Measurements from ENCODE around the gene SLC1A1.

SLC1A1 gene

GRCh38 chr9:4555236-4555635, 65.0 kb downstream of the SLC1A1 start:
- Histone ChIP-seq H3K9me3 (no peaks in the 10 kb centered on the region), H3K4me1 (peaks cover 0 to 25% (median 14%) of the 10 kb centered on the region in 4 donors), H3K4me3 (no peak overlapping the region), H3K27me3 (no peaks in the 10 kb centered on the region), H3K36me3 (no peaks in the 10 kb centered on the region), H3K27ac (no peak overlapping the region)
- no peak for DNase-seq
- no peak for TF ChIP-seq CTCF (IDR thresholded peaks at IDR 0.05)
- intact Hi-C loops (cut with DNase I; ENCODE audit: low total_unique reads) = no loop called here

- intact Hi-C loops (cut with DNase I; ENCODE audit: low total_unique reads) = no loop called here
- Histone ChIP-seq H3K27me3 (no peaks in the 10 kb centered on the region), H3K4me3 (no peak overlapping the region), H3K27ac (no peak overlapping the region), H3K36me3 (peaks cover 0 to under 1% (median 0%) of the 10 kb centered on the region in 3 donors), H3K9me3 (no peaks in the 10 kb centered on the region), H3K4me1 (peaks cover 0 to 10% (median 7%) of the 10 kb centered on the region in 4 donors)
- no peak for DNase-seq
- TF ChIP-seq CTCF (IDR thresholded peaks at IDR 0.05) = no peak
These were observed 68.2 kb downstream of the SLC1A1 start for GRCh38 chr9:4558371-4558998.

GRCh38 chr9:4559261-4560182, 69.3 kb downstream of the SLC1A1 start:
- H3K27me3 ChIP-seq = no peaks in the 10 kb centered on the region
- no peak for TF ChIP-seq CTCF (IDR thresholded peaks at IDR 0.05)
- H3K27ac ChIP-seq = no peak overlapping the region
- H3K4me3 ChIP-seq = no peak overlapping the region
- no peak for DNase-seq
- H3K36me3 ChIP-seq = peaks cover 0 to 9% (median 3%) of the 10 kb centered on the region in 3 donors
- intact Hi-C loops (cut with DNase I; ENCODE audit: low total_unique reads) = no loop called here
- H3K4me1 ChIP-seq = peaks cover 0 to 6% (median 2%) of the 10 kb centered on the region in 4 donors
- H3K9me3 ChIP-seq = no peaks in the 10 kb centered on the region

GRCh38 chr9:4563105-4563504, 72.8 kb downstream of the SLC1A1 start:
- Histone ChIP-seq H3K4me1 (peaks cover 0 to 5% (median 2%) of the 10 kb centered on the region in 4 donors), H3K4me3 (no peak overlapping the region), H3K27ac (no peak overlapping the region), H3K27me3 (no peaks in the 10 kb centered on the region), H3K36me3 (peaks cover 7 to 17% (median 14%) of the 10 kb centered on the region in 3 donors), H3K9me3 (no peaks in the 10 kb centered on the region)
- intact Hi-C loops (cut with DNase I; ENCODE audit: low total_unique reads) = no loop called here
- no peak for DNase-seq
- no peak for TF ChIP-seq CTCF (IDR thresholded peaks at IDR 0.05)

- H3K9me3 ChIP-seq = no peaks in the 10 kb centered on the region
- TF ChIP-seq CTCF (IDR thresholded peaks at IDR 0.05) = no peak
- H3K4me3 ChIP-seq = no peak overlapping the region
- intact Hi-C loops (cut with DNase I; ENCODE audit: low total_unique reads) = no loop called here
- H3K27ac ChIP-seq = no peak overlapping the region
- H3K36me3 ChIP-seq = peaks cover 7 to 19% (median 18%) of the 10 kb centered on the region in 3 donors
- no peaks in the 10 kb centered on the region for H3K4me1 ChIP-seq
- DNase-seq = no peak
- H3K27me3 ChIP-seq = no peaks in the 10 kb centered on the region
These were observed 76.5 kb downstream of the SLC1A1 start for GRCh38 chr9:4566806-4567205.
